ENCODE results near the gene SIGLECL1. TPM values are rescaled to one million over a fixed set of nuclear protein-coding genes. Genes with fewer than 3 reads are reported as not detected.

SIGLECL1 gene
- total and polyA plus RNA-seq, 4 donors: not detected

- Histone ChIP-seq H3K4me1 (ENCODE audit: control insufficient read depth in 1 of 2, insufficient read depth in 2 of 2, low read length in 2 of 2) (no peaks in the 10 kb centered on the region), H3K27me3 (ENCODE audit: control insufficient read depth in 1 of 2, insufficient read depth in 2 of 2, low read length in 1 of 2) (no peaks in the 10 kb centered on the region), H3K36me3 (ENCODE audit: control insufficient read depth in 1 of 2, insufficient read depth in 2 of 2, low read length in 1 of 2) (no peaks in the 10 kb centered on the region), H3K27ac (ENCODE audit: low read depth in 1 of 2, low read length in 2 of 2) (no peak overlapping the region), H3K9me3 (ENCODE audit: control insufficient read depth, low read length) (peaks cover 3% of the 10 kb centered on the region), H3K4me3 (ENCODE audit: low read length in 2 of 2) (no peak overlapping the region)
- intact Hi-C loops (cut with DNase I): no loop called here
- 73 to 75% methylated on average over 7 of the region's 7 CpGs for WGBS, 2 donors
- no peak for ATAC-seq (ENCODE audit: low FRiP score)
- DNase-seq: no peak
These were observed 50.4 kb downstream of the SIGLECL1 start for GRCh38 chr19:51301266-51301665.

GRCh38 chr19:51305479-51305878, 54.6 kb downstream of the SIGLECL1 start:
- H3K36me3 ChIP-seq (ENCODE audit: control insufficient read depth in 1 of 2, insufficient read depth in 2 of 2, low read length in 1 of 2): no peaks in the 10 kb centered on the region
- 76 to 83% methylated on average over 3 of the region's 3 CpGs for WGBS, 2 donors
- H3K4me1 ChIP-seq (ENCODE audit: control insufficient read depth in 1 of 2, insufficient read depth in 2 of 2, low read length in 2 of 2): no peaks in the 10 kb centered on the region
- peaks cover 5% of the 10 kb centered on the region for H3K9me3 ChIP-seq (ENCODE audit: control insufficient read depth, low read length)
- H3K27ac ChIP-seq (ENCODE audit: low read depth in 1 of 2, low read length in 2 of 2): no peak overlapping the region
- DNase-seq: no peak
- H3K4me3 ChIP-seq (ENCODE audit: low read length in 2 of 2): no peak overlapping the region
- intact Hi-C loops (cut with DNase I): no loop called here
- ATAC-seq (ENCODE audit: low FRiP score): no peak
- H3K27me3 ChIP-seq (ENCODE audit: control insufficient read depth in 1 of 2, insufficient read depth in 2 of 2, low read length in 1 of 2): no peaks in the 10 kb centered on the region

DNA sequence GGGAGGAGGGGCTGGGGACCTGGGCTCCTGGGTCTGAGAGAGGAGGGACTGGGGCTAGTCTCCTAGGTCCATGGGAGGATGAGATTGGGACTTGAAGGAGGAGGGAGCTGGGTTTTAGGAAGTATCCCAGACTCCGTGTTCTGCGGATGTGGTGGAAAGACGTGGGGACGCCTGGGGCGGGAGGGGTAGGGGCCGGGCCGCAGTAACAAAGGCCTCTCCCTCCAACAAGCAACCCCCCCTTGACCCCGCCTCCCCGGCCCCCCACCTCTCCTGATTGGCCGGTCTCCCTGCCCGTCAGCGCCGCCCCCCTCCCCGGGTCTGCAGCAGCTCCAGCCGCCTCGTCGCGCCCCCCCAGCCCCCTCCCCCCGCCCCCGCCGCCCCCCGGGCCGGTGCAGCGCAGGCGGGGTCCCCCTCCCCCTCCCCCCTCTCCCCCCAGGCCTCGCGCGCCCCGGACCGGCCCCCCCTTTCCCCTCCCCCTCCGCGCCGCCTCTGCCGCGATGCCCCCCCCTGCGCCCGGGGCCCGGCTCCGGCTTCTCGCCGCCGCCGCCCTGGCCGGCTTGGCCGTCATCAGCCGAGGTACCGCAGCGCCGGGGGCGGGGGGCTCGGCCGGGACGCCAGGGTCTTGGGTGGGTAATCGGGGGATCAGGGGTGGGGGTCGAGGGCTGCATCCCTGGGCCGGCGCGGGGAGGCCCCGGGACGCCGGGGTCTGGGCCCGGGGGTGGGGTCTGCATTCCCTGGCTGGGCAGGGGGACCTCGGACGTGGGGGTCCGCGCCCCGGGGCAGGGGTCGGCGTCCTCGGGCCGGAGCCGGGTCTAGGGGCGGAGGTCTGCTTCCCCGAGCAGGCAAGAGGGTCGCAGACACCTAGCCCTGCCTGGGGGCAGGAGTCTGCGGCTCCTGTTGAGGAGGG, 60.7 kb downstream of the SIGLECL1 start, which contains the start of gene IGLON5:
Gene IGLON5, plus strand, starts transcription at position 294 of the 907 bp plus-strand sequence. Its CDS starts 204 bp downstream, at position 498.
- H3K27me3 ChIP-seq (ENCODE audit: control insufficient read depth in 1 of 2, insufficient read depth in 2 of 2, low read length in 1 of 2): no peaks in the 10 kb centered on the region
- H3K4me1 ChIP-seq (ENCODE audit: control insufficient read depth in 1 of 2, insufficient read depth in 2 of 2, low read length in 2 of 2): no peaks in the 10 kb centered on the region
- DNase-seq: no peak
- WGBS, 2 donors: 1% methylated on average over 23 to 69 of the region's 76 CpGs
- ATAC-seq (ENCODE audit: low FRiP score): no peak
- H3K27ac ChIP-seq (ENCODE audit: low read depth in 1 of 2, low read length in 2 of 2): no peak within 1 kb of the TSS
- no peak within 1 kb of the TSS for H3K4me3 ChIP-seq (ENCODE audit: low read length in 2 of 2)
- H3K9me3 ChIP-seq (ENCODE audit: control insufficient read depth, low read length): peaks cover 4% of the 10 kb centered on the region
- intact Hi-C loops (cut with DNase I): no loop called here
- no peaks in the 10 kb centered on the region for H3K36me3 ChIP-seq (ENCODE audit: control insufficient read depth in 1 of 2, insufficient read depth in 2 of 2, low read length in 1 of 2)

GRCh38 chr19:51316688-51317087, 65.8 kb downstream of the SIGLECL1 start:
- Histone ChIP-seq H3K9me3 (ENCODE audit: control insufficient read depth, low read length) (peaks cover 2% of the 10 kb centered on the region), H3K27me3 (ENCODE audit: control insufficient read depth in 1 of 2, insufficient read depth in 2 of 2, low read length in 1 of 2) (no peaks in the 10 kb centered on the region), H3K27ac (ENCODE audit: low read depth in 1 of 2, low read length in 2 of 2) (no peak overlapping the region), H3K4me1 (ENCODE audit: control insufficient read depth in 1 of 2, insufficient read depth in 2 of 2, low read length in 2 of 2) (no peaks in the 10 kb centered on the region), H3K36me3 (ENCODE audit: control insufficient read depth in 1 of 2, insufficient read depth in 2 of 2, low read length in 1 of 2) (no peaks in the 10 kb centered on the region), H3K4me3 (ENCODE audit: low read length in 2 of 2) (no peak overlapping the region)
- DNase-seq (no peak), ATAC-seq (ENCODE audit: low FRiP score) (no peak)
- intact Hi-C loops (cut with DNase I): no loop called here
- 61 to 73% methylated on average over 8 of the region's 8 CpGs for WGBS, 2 donors

GRCh38 chr19:51317376-51317775, 66.5 kb downstream of the SIGLECL1 start:
- Histone ChIP-seq H3K36me3 (ENCODE audit: control insufficient read depth in 1 of 2, insufficient read depth in 2 of 2, low read length in 1 of 2) (no peaks in the 10 kb centered on the region), H3K27me3 (ENCODE audit: control insufficient read depth in 1 of 2, insufficient read depth in 2 of 2, low read length in 1 of 2) (no peaks in the 10 kb centered on the region), H3K4me3 (ENCODE audit: low read length in 2 of 2) (no peak overlapping the region), H3K9me3 (ENCODE audit: control insufficient read depth, low read length) (peaks cover 2% of the 10 kb centered on the region), H3K4me1 (ENCODE audit: control insufficient read depth in 1 of 2, insufficient read depth in 2 of 2, low read length in 2 of 2) (no peaks in the 10 kb centered on the region), H3K27ac (ENCODE audit: low read depth in 1 of 2, low read length in 2 of 2) (no peak overlapping the region)
- DNase-seq: no peak
- intact Hi-C loops (cut with DNase I): no loop called here
- ATAC-seq (ENCODE audit: low FRiP score): no peak
- WGBS, 2 donors: 82 to 88% methylated on average over 3 of the region's 3 CpGs

- no peak for ATAC-seq (ENCODE audit: low FRiP score)
- peaks cover 2% of the 10 kb centered on the region for H3K9me3 ChIP-seq (ENCODE audit: control insufficient read depth, low read length)
- WGBS, 2 donors: 70 to 88% methylated on average over 1 of the region's 1 CpG
- intact Hi-C loops (cut with DNase I): no loop called here
- DNase-seq: no peak
- no peaks in the 10 kb centered on the region for H3K36me3 ChIP-seq (ENCODE audit: control insufficient read depth in 1 of 2, insufficient read depth in 2 of 2, low read length in 1 of 2)
- no peak overlapping the region for H3K27ac ChIP-seq (ENCODE audit: low read depth in 1 of 2, low read length in 2 of 2)
- no peak overlapping the region for H3K4me3 ChIP-seq (ENCODE audit: low read length in 2 of 2)
- H3K27me3 ChIP-seq (ENCODE audit: control insufficient read depth in 1 of 2, insufficient read depth in 2 of 2, low read length in 1 of 2): no peaks in the 10 kb centered on the region
- H3K4me1 ChIP-seq (ENCODE audit: control insufficient read depth in 1 of 2, insufficient read depth in 2 of 2, low read length in 2 of 2): no peaks in the 10 kb centered on the region
These were observed 67.1 kb downstream of the SIGLECL1 start for GRCh38 chr19:51317968-51318367.

Small RNA genes lying within 50 kb of the gene (microRNA-seq; reads per million reads assigned to microRNA genes)
- gene MIR8074: 0 reads per million in 2 donors

Other genes with a start within 250 kb of the SIGLECL1 start
- not detected for gene KLK8, start 249.5 kb upstream of the SIGLECL1 start, total RNA-seq
- gene KLK8, start 249.5 kb upstream of the SIGLECL1 start, polyA plus RNA-seq: not detected
- not detected for gene KLK10, start 231.4 kb upstream of the SIGLECL1 start, total RNA-seq
- gene KLK10, start 231.4 kb upstream of the SIGLECL1 start, polyA plus RNA-seq: under 1 TPM in 1 of 2 donors, not detected in 1; 0.08 TPM
- not detected for gene KLK11, start 224.5 kb upstream of the SIGLECL1 start, total RNA-seq
- under 1 TPM; 0.25 to 0.43 TPM for gene KLK11, start 224.5 kb upstream of the SIGLECL1 start, polyA plus RNA-seq
- gene KLK12, start 216.1 kb upstream of the SIGLECL1 start, total RNA-seq: not detected
- gene KLK12, start 216.1 kb upstream of the SIGLECL1 start, polyA plus RNA-seq: not detected
- gene KLK13, start 186.0 kb upstream of the SIGLECL1 start, total RNA-seq: not detected
- under 1 TPM in 1 of 2 donors, not detected in 1; 0.36 TPM for gene KLK13, start 186.0 kb upstream of the SIGLECL1 start, polyA plus RNA-seq
- under 1 TPM; 0.57 to 0.71 TPM for gene KLK14, start 168.2 kb upstream of the SIGLECL1 start, total RNA-seq
- under 1 TPM in 1 of 2 donors, not detected in 1; 0.10 TPM for gene KLK14, start 168.2 kb upstream of the SIGLECL1 start, polyA plus RNA-seq
- 1 to 10 TPM; 4.1 to 5.4 TPM for gene CTU1, start 142.7 kb upstream of the SIGLECL1 start, total RNA-seq
- gene CTU1, start 142.7 kb upstream of the SIGLECL1 start, polyA plus RNA-seq: 1 to 10 TPM; 1.1 to 2.6 TPM
- gene SIGLEC9, start 126.2 kb upstream of the SIGLECL1 start, total RNA-seq: 10 to 100 TPM; 10.4 to 11.5 TPM
- 1 to 10 TPM; 1.1 to 6.3 TPM for gene SIGLEC9, start 126.2 kb upstream of the SIGLECL1 start, polyA plus RNA-seq
- gene SIGLEC7, start 108.8 kb upstream of the SIGLECL1 start, total RNA-seq: 1 to 10 TPM; 3.0 to 4.5 TPM
- 1 to 10 TPM in 1 of 2 donors, under 1 TPM in 1; 0.97 to 2.3 TPM for gene SIGLEC7, start 108.8 kb upstream of the SIGLECL1 start, polyA plus RNA-seq
- 10 to 100 TPM in 1 of 2 donors, 1 to 10 TPM in 1; 7.7 to 15.0 TPM for gene CD33, start 26.0 kb upstream of the SIGLECL1 start, total RNA-seq
- gene CD33, start 26.0 kb upstream of the SIGLECL1 start, polyA plus RNA-seq: 1 to 10 TPM; 1.4 to 7.9 TPM
- gene IGLON5, start 60.6 kb downstream of the SIGLECL1 start, total RNA-seq: under 1 TPM; 0.24 to 0.26 TPM
- under 1 TPM in 1 of 2 donors, not detected in 1; 0.13 TPM for gene IGLON5, start 60.6 kb downstream of the SIGLECL1 start, polyA plus RNA-seq
- gene VSIG10L, start 91.1 kb downstream of the SIGLECL1 start, total RNA-seq: 1 to 10 TPM; 1.7 to 2.0 TPM
- gene VSIG10L, start 91.1 kb downstream of the SIGLECL1 start, polyA plus RNA-seq: 1 to 10 TPM in 1 of 2 donors, under 1 TPM in 1; 0.25 to 7.2 TPM
- 10 to 100 TPM; 41.5 to 47.9 TPM for gene ETFB, start 115.3 kb downstream of the SIGLECL1 start, total RNA-seq
- gene ETFB, start 115.3 kb downstream of the SIGLECL1 start, polyA plus RNA-seq: 100 to 1,000 TPM in 1 of 2 donors, 10 to 100 TPM in 1; 98.8 to 110 TPM
- under 1 TPM in 1 of 2 donors, not detected in 1; 0.87 TPM for gene CLDND2, start 117.9 kb downstream of the SIGLECL1 start, total RNA-seq
- 1 to 10 TPM; 2.0 to 3.5 TPM for gene CLDND2, start 117.9 kb downstream of the SIGLECL1 start, polyA plus RNA-seq
- gene NKG7, start 121.6 kb downstream of the SIGLECL1 start, total RNA-seq: 1 to 10 TPM; 3.3 to 6.7 TPM
- gene NKG7, start 121.6 kb downstream of the SIGLECL1 start, polyA plus RNA-seq: under 1 TPM; 0.38 to 0.59 TPM
- gene LIM2, start 136.9 kb downstream of the SIGLECL1 start, total RNA-seq: not detected
- gene LIM2, start 136.9 kb downstream of the SIGLECL1 start, polyA plus RNA-seq: not detected
- not detected for gene C19orf84, start 139.5 kb downstream of the SIGLECL1 start, total RNA-seq
- gene C19orf84, start 139.5 kb downstream of the SIGLECL1 start, polyA plus RNA-seq: not detected
- 1 to 10 TPM; 4.0 to 4.6 TPM for gene SIGLEC10, start 166.6 kb downstream of the SIGLECL1 start, total RNA-seq
- 1 to 10 TPM; 1.2 to 4.6 TPM for gene SIGLEC10, start 166.6 kb downstream of the SIGLECL1 start, polyA plus RNA-seq
- under 1 TPM; 0.16 to 0.69 TPM for gene SIGLEC8, start 207.4 kb downstream of the SIGLECL1 start, total RNA-seq
- gene SIGLEC8, start 207.4 kb downstream of the SIGLECL1 start, polyA plus RNA-seq: 1 to 10 TPM in 1 of 2 donors, under 1 TPM in 1; 0.15 to 1.1 TPM
- not detected for gene CEACAM18, start 227.5 kb downstream of the SIGLECL1 start, total RNA-seq
- gene CEACAM18, start 227.5 kb downstream of the SIGLECL1 start, polyA plus RNA-seq: under 1 TPM in 1 of 2 donors, not detected in 1; 0.63 TPM

Measured in aorta (tissue), 5 donors.